ENCODE results near the gene SLC22A2. TPM values are rescaled to one million over a fixed set of nuclear protein-coding genes. Genes with fewer than 3 reads are reported as not detected.

The SLC22A2 gene
- total and polyA plus RNA-seq, 2 experiments from 2014 or later = 0.94 to 1.1 TPM

GRCh38 chr6:160177220-160177619 lies 81.4 kb downstream of the SLC22A2 start (continued):
- TF ChIP-seq REST (IDR thresholded peaks at IDR 0.05; ENCODE audit: unreplicated experiment) (no peak), ETS1 (IDR thresholded peaks at IDR 0.05) (no peak), STAT1 (IDR thresholded peaks at IDR 0.05; ENCODE audit: unreplicated experiment) (no peak), CREB1 (CRISPR knock-in tag; IDR thresholded peaks at IDR 0.05; ENCODE audit: low read depth) (no peak), NANOG (IDR thresholded peaks at IDR 0.05; ENCODE audit: borderline replicate concordance) (no peak), ZNF114 (CRISPR knock-in tag; IDR thresholded peaks at IDR 0.05) (no peak), ZNF331 (CRISPR knock-in tag; IDR thresholded peaks at IDR 0.05; ENCODE audit: low read depth) (no peak)

- peaks cover 7% of the 10 kb centered on the region for H3K4me1 ChIP-seq (ENCODE audit: insufficient read depth)
- H3K27ac Mint-ChIP-seq = no peak overlapping the region
- no peaks in the 10 kb centered on the region for H3K79me2 ChIP-seq (replicated peaks; ENCODE audit: insufficient read depth)
- no peaks in the 10 kb centered on the region for H3K9me3 Mint-ChIP-seq
- H3K9me2 ChIP-seq (ENCODE audit: insufficient read depth) = peaks cover 3% of the 10 kb centered on the region
- no peaks in the 10 kb centered on the region for H3K27me3 Mint-ChIP-seq (ENCODE audit: insufficient read depth, low read depth, poor library complexity)
- H4K20me1 ChIP-seq (replicated peaks; ENCODE audit: insufficient read depth) = no peaks in the 10 kb centered on the region
- H3K36me3 ChIP-seq (ENCODE audit: insufficient read depth) = no peaks in the 10 kb centered on the region
- TF ChIP-seq STAT1 (IDR thresholded peaks at IDR 0.05; ENCODE audit: unreplicated experiment) (no peak), EZH2 (IDR thresholded peaks at IDR 0.05; ENCODE audit: low read depth, unreplicated experiment) (no peak), EZH2phosphoT487 (IDR thresholded peaks at IDR 0.05; ENCODE audit: unreplicated experiment) (no peak), CTCF (conservative IDR thresholded peaks at IDR 0.05; ENCODE audit: low read depth in 2 of 2) (no peak), ZNF114 (CRISPR knock-in tag; IDR thresholded peaks at IDR 0.05) (no peak)
- no peaks in the 10 kb centered on the region for H3K27me3 ChIP-seq (ENCODE audit: insufficient read depth)
- H3K4me3 Mint-ChIP-seq = no peak overlapping the region
- peak overlapping the region; percentile 70; the same call in 1 of the 2 replicates for H2AFZ ChIP-seq
- H3F3A ChIP-seq (replicated peaks; ENCODE audit: low read depth) = no peaks in the 10 kb centered on the region
- H3K4me2 ChIP-seq = no peak overlapping the region
- H3K36me3 Mint-ChIP-seq (ENCODE audit: low read depth) = no peaks in the 10 kb centered on the region
- DNase-seq (ENCODE audit: low spot score) (no peak), ATAC-seq (peak; percentile 28; the same call in 2 of the 3 replicates)
- no peak overlapping the region for H3K27ac ChIP-seq (ENCODE audit: low read depth)
- H3K4me3 ChIP-seq = no peak overlapping the region
- H3K4me1 Mint-ChIP-seq = peaks cover 7% of the 10 kb centered on the region; the same call in 2 of the 3 replicates
Measured at GRCh38 chr6:160174681-160175080, 83.9 kb downstream of the SLC22A2 start.

All from GM23338 (cell line).